Activated naive CD4-positive, alpha-beta T cell treated with Interleukin-2 at 50 U/mL for 16 hours (primary cell): ENCODE data around the gene HENMT1.
"Not testable (repeated sequence)": the region's sequence is repeated elsewhere in the genome, so short reads cannot be mapped to it uniquely, and the experiment has no call there.

Source experiments
- DNase-seq: peaks from one replicate; pipeline ENCODE4 v3.0.0-alpha.2; 2020

HENMT1 gene

DNA sequence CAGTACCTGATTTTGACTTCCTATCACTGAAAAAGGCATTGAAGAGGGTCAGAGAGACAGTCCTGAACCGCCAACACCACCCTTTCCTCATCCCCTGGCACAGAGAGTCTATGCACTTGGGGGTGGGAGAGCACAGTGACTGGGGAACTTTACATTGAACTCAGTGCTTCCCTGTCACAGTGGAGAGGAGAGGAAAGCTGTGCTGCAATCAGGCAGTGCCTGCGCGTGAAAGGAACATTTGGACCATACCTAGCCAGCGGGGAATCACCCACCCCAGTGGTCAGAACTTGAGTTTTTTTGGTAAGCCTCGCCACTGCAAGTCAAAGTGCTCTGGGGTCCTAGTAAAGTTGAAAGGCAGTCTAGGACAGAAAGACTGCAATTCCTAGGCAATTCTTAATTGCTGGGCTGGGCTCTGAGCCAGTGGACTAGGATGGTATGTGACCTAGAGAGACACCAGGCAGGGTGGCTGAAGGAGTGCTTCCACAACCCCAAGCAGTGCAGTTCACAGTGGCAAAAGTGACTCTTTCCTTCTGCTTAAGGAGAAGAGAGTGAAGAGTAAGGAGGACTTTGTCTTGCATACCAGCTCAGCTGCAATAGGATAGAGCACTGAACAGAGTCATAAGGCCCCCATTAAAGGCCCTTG is 9.4 kb upstream of the HENMT1 start:
- DNase-seq = no peak

DNA sequence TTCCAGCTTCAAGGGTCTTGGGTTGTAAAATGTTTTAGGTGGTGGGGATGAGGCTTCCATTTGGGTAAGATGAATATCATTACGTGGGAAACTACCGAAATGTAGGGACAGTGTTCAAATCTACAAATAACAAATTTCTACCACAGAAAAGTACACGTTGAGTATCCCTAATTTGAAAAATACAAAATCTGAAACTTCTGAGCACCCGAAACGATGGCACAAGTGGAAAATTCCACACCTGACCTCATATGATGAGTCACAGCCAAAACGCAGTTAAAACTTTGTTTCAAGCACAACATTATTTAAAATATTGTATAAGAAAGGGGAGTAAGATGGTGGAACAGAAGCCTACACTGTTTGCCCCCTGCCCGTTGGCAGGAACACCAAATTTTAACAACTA is 8.8 kb upstream of the HENMT1 start:
- no peak for DNase-seq

DNA sequence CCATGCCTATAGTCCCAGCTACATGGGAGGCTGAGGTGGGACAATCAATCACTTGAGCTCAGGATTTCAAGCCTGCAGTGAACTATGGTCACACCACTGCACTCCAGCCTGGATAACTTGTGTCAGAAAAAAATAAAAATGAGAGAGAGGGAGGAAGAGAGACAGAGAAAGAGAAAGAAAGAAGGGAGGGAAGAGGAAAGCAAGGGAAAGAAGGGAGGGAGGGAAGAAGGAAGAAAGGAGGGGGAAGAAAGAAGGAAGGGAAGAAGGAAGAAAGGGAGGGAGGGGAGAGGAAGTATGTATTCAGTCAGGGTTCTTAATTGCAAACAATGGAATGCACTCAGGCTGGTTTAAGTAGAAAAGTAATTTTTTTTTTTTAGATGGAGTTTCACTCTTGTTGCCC is 7.9 kb upstream of the HENMT1 start:
- no peak for DNase-seq

DNA sequence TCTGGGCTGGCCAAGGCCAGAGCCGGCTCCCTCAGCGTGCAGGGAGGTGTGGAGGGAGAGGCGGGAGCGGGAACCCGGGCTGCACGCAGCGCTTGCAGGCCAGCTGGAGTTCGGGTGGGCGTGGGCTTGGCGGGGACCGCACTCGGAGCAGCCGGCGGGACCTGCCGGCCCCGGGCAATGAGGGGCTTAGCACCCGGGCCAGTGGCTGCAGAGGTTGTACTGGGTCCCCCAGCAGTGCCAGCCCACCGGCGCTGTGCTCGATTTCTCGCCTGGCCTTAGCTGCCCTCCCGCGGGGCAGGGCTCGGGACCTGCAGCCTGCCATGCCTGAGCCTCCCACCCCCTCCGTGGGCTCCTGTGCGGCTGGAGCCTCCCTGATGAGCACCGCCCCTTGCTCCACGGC is 6.5 kb upstream of the HENMT1 start:
- not testable (repeated sequence) for DNase-seq

DNA sequence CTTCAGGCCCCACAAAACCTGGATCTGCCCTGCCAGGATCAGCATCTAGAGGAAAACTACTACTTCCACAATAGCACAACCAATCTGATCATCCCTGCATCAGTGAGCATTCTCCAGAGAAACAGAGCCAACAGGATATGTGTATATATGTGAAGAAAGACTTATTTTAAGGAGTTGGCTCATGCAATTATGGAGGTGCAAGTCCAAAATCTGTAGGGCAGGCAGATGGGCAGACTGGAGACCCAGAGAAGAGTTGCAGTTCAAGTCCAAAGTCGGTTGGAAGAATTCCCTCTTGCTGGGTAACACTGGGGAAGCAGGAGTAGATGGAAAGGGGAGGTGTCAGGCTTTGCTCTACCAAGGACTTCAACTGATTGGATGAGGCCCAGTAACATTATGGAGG is 4.9 kb upstream of the HENMT1 start:
- no peak for DNase-seq

DNA sequence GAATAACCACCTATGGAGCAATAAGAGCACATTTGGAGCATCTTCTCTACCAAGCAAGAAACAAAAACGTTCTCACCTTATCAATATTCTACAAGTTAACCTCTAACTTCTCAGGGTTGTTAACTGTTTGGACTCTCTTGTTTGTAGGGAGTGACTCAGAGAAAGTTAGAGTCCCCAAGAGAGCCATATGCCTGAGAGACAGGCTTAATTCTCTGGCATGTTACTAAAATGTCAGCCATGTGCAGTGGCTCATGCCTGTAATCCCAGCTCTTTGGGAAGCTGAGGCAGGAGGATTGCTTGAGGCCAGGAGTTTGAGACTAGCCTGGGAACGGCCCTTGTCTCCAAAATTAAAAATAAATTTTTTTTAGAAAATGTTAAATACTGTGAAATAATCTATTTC is 4.2 kb upstream of the HENMT1 start:
- DNase-seq = no peak

DNA sequence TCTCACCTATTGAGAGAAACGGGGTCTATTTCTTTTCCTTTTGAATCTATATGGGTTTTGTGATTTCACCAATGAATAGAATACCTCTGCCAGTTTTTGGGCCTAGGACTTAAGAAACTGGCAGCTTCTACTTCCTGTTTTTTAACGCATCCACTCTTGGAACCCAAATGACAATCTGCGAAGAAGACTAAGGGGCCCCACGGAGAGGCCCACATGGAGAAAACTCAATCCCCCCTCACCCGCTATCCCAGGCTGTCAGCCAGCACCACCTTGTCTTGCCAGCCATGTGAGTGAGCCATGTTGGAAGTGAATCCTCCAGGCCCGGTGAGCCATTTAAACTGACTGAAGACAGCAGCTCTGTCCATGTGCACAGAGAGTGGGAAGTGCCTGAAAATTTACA is 3.6 kb upstream of the HENMT1 start:
- DNase-seq = no peak

DNA sequence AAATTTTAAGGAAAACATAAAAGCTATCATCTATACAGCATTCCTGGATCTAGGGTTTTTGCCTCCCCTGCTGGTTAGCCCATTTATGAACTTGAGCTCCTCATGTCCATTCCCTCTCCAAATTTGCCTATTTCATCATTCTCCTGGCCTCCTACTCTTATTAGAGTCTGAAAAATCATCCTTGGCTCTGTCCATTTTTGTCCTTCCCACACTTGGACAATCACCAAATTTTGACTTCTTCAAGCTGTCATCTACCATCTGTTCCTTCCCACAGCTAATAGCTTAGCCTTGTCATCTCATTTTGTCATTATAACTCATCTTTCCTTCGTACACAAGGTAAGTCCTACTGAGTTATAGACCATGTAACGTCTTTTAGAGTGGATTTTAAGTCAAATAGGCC is 2.2 kb upstream of the HENMT1 start:
- DNase-seq = no peak

DNA sequence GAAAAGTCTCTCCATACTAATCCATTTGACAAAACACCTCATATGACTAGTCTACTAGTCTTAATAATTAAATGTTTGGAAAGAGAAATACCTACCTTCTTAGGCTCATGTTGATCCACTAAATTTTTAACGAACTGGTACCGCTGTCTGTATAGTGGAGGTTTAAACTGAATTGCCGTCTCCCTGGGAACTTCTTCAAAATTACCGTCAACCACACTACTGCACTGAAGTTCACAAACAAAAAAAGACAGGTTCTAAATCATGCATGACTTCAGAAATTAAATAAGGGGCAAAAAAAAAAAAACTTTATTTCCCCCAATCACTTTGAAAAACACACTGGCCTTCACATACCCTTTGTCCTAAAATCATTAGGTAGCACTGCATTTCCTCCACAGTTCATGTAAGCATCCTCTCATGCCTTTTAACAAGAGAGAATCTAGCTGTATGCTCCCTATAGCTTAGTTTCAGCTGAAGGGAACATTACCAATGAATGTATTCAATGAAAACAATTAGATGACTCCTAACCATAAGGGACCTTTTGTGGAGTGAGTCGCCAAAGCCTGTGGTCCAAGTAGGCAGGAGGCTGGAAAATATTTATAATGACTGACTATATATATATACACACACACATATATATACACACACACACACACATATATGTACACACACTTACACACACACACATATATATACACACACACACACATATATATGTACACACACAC is 3.4 kb downstream of the HENMT1 start:
- no peak for DNase-seq

DNA sequence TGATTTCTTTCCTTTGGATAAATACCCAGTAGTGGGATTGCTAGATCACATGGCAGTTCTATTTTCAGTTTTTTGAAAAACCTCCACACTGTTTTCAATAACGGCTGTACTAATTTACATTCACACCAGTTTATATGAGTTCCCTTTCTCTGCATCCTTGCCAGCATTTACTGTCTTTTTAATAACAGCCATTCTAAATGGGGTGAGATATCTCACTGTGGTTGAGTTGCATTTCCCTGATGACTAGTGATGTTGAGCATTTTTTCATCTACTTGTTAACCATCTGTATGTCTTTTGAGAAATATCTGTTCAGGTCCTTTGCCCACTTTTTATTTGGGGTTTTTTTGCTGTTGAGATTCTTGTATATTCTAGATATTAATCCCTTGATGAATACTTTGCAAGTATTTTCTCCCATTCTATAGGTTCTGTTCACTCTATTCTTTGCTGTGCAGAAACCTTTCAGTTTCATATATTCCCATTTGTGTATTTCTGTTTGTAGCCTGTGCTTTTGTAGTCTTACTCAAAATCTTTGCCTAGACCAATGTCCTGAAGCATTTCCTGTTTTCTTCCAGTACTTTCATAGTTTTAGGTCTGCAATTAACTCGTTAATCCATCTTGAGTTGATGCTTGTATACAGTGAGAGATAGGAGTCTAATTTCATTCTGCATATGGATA is 7.3 kb downstream of the HENMT1 start:
- no peak for DNase-seq

DNA sequence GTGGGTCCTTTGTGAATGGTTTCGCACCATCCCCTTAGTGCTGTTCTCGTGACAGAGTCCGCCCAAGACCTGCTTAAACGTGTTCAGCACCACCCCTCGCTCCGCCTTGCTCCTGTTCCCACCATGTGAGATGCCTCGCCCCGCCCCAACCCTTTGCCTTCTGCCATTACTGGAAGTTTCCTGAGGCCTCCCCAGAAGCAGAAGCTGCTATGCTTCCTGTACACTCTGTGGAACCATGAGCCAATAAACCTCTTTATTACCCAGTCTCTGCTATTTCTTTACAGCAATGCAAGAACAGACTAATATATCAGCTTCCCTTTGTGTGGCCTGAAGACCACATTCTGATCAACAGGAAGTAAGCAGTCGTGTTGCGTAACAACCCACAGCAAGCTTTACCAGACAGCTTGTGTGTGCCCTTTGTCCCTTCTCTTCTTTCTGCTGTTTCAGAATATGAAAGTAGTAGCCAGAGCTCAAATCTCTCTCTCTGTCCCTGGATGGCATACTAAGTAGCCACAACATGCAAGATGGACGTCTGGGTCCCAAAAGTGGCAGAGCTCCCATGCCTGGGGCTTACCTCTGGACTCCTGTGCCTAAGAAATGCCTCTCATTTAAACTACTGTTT is 14.1 kb downstream of the HENMT1 start:
- peak; percentile 75 for DNase-seq

DNA sequence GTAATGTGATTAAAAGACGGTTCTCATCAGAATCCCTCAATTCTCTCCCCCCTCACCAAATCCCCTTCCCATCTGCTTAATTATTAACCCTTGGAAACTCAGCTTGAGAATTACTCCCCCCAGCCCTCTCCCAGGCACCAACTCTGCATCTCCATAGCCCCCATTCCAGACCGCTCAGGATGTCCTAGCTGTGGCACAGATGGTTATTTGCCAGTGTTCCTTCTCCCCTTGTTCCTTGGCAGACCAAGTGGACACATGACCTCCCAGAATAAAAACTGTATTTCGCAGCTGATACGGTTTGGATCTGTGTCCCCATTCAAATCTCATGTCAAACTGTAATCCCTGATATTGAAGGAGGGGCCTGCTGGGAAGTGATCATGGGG is 14.6 kb downstream of the HENMT1 start:
- DNase-seq = no peak

DNA sequence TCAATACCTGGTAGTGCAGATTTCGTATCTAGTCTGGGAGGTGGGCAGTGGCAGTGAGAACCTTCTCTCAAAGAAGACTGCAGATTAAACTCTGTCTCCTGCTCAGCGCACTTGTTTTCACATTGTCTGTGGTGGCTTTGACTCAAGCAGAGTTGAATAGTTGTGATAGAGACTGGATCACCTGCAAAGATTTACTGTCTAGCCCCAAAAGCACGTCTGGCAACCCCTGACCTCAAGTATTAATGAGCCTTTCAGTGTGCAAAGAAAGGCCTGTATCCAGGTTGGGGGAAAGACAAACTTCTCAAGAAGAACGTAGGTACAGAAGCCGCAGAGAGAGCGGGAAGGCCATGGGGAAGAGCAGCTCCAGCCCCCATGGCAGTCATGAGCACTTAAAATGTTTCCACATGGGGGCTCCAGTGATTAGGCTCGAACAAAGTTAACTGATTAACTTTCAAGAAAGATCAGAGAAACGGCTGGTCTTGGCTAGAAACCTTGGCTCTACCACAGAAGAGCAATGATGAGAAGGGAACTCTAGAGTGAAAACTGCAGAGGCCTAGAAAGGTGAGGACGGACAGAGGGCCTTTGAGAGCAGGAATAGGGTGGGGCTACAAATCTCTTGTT is 15.2 kb downstream of the HENMT1 start:
- no peak for DNase-seq

DNA sequence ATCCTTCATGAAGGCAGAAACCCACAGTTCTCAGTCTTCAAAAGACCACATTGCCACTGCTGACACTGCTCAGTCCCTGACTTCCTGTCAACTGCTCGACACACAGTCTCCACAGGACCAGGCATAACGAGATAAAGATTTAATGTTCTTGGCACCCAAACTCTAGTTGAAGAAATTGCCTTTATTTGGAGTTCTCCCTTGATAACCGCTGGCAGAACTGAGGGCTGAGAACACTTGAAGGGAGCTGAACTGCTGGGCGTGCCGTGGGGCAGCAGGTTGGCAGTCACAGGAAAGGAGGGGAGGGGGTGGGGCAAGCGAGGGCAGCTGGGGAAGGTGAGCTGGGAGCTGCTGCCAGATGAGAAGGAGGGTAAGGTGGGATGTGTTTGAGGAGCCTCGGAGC is 15.9 kb downstream of the HENMT1 start:
- DNase-seq = peak; percentile 37

DNA sequence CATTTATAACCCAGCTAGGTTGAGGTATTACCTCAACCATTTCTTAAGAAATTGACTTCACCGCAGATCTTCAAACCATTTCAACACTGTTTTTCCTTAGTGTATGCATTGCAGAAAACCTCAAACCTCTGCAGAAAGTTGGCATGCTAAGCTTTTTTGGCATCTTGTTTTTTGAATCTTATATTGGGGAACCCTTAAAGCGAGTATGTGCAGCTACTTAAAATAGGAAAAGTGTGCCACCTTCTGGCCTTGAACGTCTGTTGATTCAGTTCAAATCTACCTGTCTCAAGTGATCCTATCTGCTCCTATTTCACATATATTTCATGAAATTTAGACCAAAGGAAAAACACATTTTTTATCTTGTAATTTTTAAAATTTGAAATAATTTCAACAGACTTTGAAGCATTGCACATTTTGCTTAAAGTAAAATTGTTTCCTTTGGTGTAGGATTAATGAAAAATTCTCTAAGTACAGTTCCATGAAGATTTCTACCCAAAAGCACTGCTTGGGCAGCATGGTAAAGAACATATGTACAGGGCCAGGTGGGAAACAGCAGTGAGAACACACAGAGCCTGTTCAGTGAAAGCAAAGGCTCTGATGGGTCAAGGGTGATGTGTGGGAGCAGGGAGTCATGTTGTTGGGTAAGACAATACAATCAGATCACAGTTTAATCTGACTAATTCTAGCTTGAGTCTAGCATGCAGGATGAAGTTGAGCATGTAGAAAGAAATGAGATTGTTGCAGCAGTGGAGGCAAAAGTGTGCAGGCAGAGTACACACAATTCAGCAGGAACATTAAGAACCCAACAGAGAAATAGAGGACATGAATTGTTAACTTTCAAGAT is 17.2 kb downstream of the HENMT1 start:
- DNase-seq = peak; percentile 45

DNA sequence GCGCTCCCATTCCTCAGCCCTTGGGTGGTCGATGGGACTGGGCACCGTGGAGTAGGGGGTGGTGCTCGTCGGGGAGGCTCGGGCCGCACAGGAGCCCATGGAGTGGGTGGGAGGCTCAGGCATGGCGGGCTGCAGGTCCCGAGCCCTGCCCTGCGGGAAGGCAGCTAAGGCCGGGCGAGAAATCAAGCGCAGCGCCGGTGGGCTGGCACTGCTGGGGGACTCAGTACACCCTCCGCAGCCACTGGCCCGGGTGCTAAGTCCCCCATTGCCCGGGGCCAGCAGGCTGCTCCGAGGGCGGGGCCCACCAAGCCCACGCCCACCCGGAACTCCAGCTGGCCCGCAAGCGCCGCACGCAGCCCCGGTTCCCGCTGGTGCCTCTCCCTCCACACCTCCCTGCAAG is 20.0 kb downstream of the HENMT1 start:
- DNase-seq = not testable (repeated sequence)

DNA sequence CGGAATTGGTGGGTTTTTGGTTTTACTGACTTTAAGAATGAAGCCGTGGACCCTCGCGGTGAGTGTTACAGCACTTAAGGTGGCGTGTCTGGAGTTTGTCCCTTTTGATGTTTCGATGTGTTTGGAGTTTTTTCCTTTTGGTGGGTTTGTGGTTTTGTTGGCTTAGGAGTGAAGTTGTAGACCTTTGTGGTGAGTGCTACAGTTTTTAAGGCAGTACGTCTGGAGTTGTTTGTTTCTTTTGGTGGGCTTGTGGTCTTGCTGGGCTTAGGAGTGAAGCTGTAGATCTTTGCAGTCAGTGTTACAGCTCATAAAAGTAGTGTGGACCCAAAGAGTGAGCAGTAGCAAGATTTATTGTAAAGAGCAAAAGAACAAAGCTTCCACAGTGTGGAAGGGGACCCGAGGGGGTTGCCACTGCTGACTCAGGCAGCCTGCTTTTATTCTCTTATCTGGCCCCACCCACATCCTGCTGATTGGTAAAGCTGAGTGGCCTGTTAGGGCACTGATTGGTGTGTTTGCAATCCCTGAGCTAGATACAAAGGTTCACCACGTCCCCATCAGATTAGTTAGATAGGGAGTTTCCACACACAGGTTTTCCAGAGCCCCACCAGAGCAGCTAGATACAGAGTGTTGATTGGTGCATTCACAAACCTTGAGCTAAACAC is 20.9 kb downstream of the HENMT1 start:
- peak; percentile 40 for DNase-seq

DNA sequence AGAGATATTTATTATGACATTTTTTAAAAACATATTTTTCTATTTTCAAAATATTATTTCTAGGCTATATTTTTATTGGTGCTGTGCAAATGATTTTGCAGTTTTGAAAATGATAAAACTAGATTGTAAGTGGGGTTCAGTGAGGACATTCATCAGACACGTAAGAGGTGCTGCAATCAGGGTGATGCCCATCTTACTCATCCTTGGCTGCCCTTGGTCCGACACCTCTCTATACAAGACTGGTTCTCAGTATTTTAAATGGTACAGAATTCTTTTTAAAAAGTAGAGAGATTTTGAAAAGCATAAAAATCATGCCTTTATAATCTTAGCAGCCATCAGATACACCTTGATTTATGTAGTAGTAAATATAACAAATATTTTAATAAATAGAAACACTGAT is 24.0 kb downstream of the HENMT1 start:
- no peak for DNase-seq

DNA sequence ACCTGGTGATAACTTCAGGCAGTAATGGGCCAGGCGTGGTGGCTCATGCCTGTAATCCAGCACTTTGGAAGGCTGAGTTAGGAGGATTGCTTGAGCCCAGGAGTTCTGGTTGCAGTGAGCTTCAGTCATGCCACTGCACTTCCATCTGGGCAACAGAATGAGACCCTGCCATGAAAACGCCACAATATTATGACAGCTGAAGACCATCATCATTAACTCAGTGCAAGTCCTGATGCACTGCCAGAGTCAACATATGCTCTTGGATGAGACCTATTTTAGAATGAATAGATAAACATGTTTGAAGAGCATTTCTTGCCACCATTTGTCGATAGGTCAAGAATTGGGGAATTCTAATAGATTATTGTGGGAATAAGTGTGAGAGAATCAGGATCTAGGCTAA is 26.4 kb downstream of the HENMT1 start:
- no peak for DNase-seq

DNA sequence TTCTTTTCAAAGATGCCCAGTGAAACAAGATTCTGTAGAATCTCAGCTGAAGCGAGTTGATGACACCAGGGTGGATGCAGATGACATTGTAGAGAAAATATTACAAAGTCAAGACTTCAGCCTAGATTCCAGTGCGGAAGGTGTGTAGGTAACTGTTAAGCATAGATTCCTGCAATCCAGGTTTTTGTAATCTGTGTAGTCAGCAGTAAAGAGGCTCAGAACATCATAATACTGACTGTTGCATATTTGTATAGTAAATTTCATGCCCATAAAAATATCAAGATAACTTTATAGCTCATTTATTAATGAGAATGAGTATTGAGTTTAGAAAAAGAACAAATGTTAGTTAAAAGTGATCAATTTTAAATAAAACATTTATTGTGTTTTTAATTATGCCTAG is 32.2 kb downstream of the HENMT1 start:
- no peak for DNase-seq

DNA sequence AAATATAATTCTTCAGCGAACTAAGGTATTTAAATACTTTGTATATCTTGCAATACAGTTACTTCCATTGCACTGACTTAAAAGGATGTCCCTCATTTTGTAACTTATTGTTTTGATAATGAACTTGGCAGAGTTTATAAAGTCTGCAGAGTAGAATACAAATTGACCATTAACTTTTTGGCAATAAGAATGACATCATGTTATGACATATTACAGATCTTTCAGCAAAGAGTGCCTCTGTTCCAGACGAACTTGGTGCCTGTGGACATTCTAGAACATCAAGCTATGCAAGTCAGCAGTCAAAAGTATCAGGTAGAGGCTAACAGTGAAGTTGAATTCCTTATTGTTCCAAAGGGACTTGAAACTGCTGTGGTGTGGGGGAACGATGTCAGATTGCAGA is 32.9 kb downstream of the HENMT1 start:
- no peak for DNase-seq

DNA sequence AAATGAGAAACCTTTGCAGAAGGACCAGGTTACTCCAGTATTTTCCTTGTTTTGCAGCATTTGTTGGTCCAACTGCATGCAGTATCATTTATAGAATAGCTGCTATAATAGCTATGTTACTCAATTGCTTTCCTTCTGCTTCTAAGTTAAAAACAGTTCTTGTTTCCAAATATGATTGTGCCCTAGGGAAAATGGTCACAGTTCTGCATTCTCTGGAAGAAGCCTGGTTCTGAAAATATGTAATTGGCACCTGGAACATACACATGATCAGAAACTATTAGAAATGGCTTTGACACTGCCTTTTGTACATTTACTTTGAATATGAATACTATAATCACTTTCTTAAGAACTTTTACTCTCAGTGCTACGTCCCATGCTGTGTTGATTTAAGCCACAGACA is 33.6 kb downstream of the HENMT1 start:
- no peak for DNase-seq
